ENCODE data around the gene PAPSS1. TPM values are rescaled to one million over a fixed set of nuclear protein-coding genes. Genes with fewer than 3 reads are reported as not detected.

Gene PAPSS1
- total and polyA plus RNA-seq, 10 of the 15 experiments (the other 5 are each of a cell fraction or from before 2014, with no cell fraction given) = 22.6 to 73.0 (median 30.6) TPM

DNA sequence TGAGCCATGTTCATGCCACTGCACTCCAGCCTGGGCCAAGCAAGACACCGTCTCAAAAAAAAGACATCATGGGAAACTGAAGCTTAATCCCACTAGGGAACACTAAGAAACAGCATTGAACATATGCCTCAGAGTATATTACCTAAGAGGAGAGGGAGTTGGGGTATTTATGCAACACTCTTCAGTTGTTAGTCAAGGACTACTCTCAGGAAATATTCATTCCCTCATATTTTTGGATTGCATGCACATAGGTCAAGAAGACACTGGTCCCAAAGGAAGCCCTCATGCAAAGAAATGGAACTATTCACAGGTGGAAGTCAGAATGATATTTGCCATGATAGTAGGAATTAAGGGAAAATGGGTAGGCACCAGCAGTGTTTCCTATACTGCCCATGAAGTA lies 22.8 kb upstream of the PAPSS1 start (continued):
- no peak for TF ChIP-seq SRF (IDR thresholded peaks at IDR 0.05; ENCODE audit: low read depth in 2 of 2, low read length in 2 of 2)

GRCh38 chr4:107742196-107742595 lies 22.2 kb upstream of the PAPSS1 start:
- ChIA-PET CTCF (interaction anchor here (1.0 kb wide), 1 partner anchor 156 kb away, joined by 3 read pairs; no protein-coding TSS in a partner anchor), POLR2A (no interaction called here), SMC1A (ENCODE audit: uncharacterized antibody, unreplicated experiment) (interaction anchor here (1.0 kb wide), 1 partner anchor 10 kb away, joined by 3 read pairs; no protein-coding TSS in a partner anchor), RAD21 (ENCODE audit: unreplicated experiment) (no interaction called here)
- Histone ChIP-seq H3K9me3 (replicated peaks; ENCODE audit: control insufficient read depth, insufficient read depth, low read length) (no peaks in the 10 kb centered on the region; the same call in 2 of the 3 replicates), H3K4me2 (ENCODE audit: control insufficient read depth, insufficient read depth) (no peak overlapping the region), H3K27me3 (replicated peaks in 1 of 2; ENCODE audit: control insufficient read depth in 2 of 2, insufficient read depth in 2 of 2, low read length in 1 of 2) (no peaks in the 10 kb centered on the region), H3K36me3 (ENCODE audit: control insufficient read depth in 2 of 2, insufficient read depth in 2 of 2, low read length in 1 of 2) (no peaks in the 10 kb centered on the region), H3K4me3 (no peak overlapping the region), H3K27ac (ENCODE audit: control insufficient read depth, insufficient read depth) (no peak overlapping the region), H3K79me2 (ENCODE audit: control insufficient read depth, insufficient read depth, low read length) (no peaks in the 10 kb centered on the region), H4K20me1 (ENCODE audit: control insufficient read depth, insufficient read depth) (no peaks in the 10 kb centered on the region), H3K4me1 (ENCODE audit: control insufficient read depth, insufficient read depth, low read length) (no peaks in the 10 kb centered on the region), H3K9ac (ENCODE audit: control insufficient read depth, insufficient read depth, low read length) (no peak overlapping the region), H2AFZ (ENCODE audit: control insufficient read depth, low read depth, low read length) (no peak overlapping the region)
- FAIRE-seq (no peak), ATAC-seq (no peak), DNase-seq (ENCODE audit: low read depth, low spot score) (no peak)
- no TSS peak for BruUV-seq (replicated peaks)
- in situ Hi-C loops (cut with MboI) = loop anchor here (25.0 kb wide), 1 partner anchor 705 kb away; the partner anchor contains the start of gene DKK2
- WGBS (ENCODE audit: insufficient coverage, insufficient replicate concordance, low lambda C conversion rate, missing lambda C conversion rate) = 92% methylated on average over 1 of the region's 1 CpG
- intact Hi-C loops (cut with micrococcal nuclease; ENCODE audit: unreplicated experiment) = no loop called here
- TF ChIP-seq, protein P1, sequence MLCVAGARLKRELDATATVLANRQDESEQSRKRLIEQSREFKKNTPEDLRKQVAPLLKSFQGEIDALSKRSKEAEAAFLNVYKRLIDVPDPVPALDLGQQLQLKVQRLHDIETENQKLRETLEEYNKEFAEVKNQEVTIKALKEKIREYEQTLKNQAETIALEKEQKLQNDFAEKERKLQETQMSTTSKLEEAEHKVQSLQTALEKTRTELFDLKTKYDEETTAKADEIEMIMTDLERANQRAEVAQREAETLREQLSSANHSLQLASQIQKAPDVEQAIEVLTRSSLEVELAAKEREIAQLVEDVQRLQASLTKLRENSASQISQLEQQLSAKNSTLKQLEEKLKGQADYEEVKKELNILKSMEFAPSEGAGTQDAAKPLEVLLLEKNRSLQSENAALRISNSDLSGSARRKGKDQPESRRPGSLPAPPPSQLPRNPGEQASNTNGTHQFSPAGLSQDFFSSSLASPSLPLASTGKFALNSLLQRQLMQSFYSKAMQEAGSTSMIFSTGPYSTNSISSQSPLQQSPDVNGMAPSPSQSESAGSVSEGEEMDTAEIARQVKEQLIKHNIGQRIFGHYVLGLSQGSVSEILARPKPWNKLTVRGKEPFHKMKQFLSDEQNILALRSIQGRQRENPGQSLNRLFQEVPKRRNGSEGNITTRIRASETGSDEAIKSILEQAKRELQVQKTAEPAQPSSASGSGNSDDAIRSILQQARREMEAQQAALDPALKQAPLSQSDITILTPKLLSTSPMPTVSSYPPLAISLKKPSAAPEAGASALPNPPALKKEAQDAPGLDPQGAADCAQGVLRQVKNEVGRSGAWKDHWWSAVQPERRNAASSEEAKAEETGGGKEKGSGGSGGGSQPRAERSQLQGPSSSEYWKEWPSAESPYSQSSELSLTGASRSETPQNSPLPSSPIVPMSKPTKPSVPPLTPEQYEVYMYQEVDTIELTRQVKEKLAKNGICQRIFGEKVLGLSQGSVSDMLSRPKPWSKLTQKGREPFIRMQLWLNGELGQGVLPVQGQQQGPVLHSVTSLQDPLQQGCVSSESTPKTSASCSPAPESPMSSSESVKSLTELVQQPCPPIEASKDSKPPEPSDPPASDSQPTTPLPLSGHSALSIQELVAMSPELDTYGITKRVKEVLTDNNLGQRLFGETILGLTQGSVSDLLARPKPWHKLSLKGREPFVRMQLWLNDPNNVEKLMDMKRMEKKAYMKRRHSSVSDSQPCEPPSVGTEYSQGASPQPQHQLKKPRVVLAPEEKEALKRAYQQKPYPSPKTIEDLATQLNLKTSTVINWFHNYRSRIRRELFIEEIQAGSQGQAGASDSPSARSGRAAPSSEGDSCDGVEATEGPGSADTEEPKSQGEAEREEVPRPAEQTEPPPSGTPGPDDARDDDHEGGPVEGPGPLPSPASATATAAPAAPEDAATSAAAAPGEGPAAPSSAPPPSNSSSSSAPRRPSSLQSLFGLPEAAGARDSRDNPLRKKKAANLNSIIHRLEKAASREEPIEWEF (IDR thresholded peaks at IDR 0.05; ENCODE audit: insufficient replicate concordance, low read depth, low read length) = no peak
- TF ChIP-seq TCF7 (IDR thresholded peaks at IDR 0.05; ENCODE audit: borderline replicate concordance) = no peak
- TF ChIP-seq CHD1 (IDR thresholded peaks at IDR 0.05; ENCODE audit: low read depth, low read length) = no peak
- TF ChIP-seq CBFB (IDR thresholded peaks at IDR 0.05; ENCODE audit: low read depth) = no peak
- TF ChIP-seq BACH1 (IDR thresholded peaks at IDR 0.05; ENCODE audit: borderline replicate concordance) = no peak
- TF ChIP-seq, protein P2, sequence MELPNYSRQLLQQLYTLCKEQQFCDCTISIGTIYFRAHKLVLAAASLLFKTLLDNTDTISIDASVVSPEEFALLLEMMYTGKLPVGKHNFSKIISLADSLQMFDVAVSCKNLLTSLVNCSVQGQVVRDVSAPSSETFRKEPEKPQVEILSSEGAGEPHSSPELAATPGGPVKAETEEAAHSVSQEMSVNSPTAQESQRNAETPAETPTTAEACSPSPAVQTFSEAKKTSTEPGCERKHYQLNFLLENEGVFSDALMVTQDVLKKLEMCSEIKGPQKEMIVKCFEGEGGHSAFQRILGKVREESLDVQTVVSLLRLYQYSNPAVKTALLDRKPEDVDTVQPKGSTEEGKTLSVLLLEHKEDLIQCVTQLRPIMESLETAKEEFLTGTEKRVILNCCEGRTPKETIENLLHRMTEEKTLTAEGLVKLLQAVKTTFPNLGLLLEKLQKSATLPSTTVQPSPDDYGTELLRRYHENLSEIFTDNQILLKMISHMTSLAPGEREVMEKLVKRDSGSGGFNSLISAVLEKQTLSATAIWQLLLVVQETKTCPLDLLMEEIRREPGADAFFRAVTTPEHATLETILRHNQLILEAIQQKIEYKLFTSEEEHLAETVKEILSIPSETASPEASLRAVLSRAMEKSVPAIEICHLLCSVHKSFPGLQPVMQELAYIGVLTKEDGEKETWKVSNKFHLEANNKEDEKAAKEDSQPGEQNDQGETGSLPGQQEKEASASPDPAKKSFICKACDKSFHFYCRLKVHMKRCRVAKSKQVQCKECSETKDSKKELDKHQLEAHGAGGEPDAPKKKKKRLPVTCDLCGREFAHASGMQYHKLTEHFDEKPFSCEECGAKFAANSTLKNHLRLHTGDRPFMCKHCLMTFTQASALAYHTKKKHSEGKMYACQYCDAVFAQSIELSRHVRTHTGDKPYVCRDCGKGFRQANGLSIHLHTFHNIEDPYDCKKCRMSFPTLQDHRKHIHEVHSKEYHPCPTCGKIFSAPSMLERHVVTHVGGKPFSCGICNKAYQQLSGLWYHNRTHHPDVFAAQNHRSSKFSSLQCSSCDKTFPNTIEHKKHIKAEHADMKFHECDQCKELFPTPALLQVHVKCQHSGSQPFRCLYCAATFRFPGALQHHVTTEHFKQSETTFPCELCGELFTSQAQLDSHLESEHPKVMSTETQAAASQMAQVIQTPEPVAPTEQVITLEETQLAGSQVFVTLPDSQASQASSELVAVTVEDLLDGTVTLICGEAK (IDR thresholded peaks at IDR 0.05; ENCODE audit: borderline replicate concordance) = no peak
- no peak for TF ChIP-seq SMARCA5 (IDR thresholded peaks at IDR 0.05)
- TF ChIP-seq, protein P3, sequence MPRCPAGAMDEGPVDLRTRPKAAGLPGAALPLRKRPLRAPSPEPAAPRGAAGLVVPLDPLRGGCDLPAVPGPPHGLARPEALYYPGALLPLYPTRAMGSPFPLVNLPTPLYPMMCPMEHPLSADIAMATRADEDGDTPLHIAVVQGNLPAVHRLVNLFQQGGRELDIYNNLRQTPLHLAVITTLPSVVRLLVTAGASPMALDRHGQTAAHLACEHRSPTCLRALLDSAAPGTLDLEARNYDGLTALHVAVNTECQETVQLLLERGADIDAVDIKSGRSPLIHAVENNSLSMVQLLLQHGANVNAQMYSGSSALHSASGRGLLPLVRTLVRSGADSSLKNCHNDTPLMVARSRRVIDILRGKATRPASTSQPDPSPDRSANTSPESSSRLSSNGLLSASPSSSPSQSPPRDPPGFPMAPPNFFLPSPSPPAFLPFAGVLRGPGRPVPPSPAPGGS (IDR thresholded peaks at IDR 0.05; ENCODE audit: borderline replicate concordance, insufficient read depth, low read depth, low read length, poor library complexity, severe bottlenecking) = no peak
- no peak for TF ChIP-seq GABPA (IDR thresholded peaks at IDR 0.05; ENCODE audit: low read depth)
- no peak for TF ChIP-seq HDGF (IDR thresholded peaks at IDR 0.05)
